Measurements from ENCODE around the gene HPCAL1. TPM values are rescaled to one million over a fixed set of nuclear protein-coding genes. Genes with fewer than 3 reads are reported as not detected.

The HPCAL1 gene
- total RNA-seq, 1 donor from 2014 or later, result 13.1 TPM

DNA sequence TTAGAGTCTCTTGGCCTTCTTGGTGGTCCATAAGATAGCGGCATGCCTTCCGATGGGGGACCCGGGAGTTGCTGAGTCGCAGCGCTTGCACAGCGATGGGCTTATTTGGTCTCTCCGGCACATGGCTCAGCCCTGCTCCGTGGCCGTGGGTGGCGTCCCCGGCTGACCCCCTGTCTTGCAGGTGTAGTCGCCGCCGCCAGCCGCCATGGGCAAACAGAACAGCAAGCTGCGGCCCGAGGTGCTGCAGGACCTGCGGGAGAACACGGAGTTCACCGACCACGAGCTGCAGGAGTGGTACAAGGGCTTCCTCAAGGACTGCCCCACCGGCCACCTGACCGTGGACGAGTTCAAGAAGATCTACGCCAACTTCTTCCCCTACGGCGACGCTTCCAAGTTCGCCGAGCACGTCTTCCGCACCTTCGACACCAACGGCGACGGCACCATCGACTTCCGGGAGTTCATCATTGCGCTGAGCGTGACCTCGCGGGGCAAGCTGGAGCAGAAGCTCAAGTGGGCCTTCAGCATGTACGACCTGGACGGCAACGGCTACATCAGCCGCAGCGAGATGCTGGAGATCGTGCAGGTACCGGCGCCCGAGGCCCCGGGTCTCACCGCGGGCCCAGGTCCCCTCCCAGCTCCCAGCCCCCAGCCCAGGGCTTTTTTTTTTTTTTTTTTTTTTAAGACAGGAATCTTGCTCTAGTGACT is 117.0 kb downstream of the HPCAL1 start:
- no peaks in the 10 kb centered on the region for H3K4me1 Mint-ChIP-seq (ENCODE audit: low read depth, unreplicated experiment)
- DNase-seq, result no peak
- H3K36me3 Mint-ChIP-seq (ENCODE audit: unreplicated experiment), result no peaks in the 10 kb centered on the region
- H3K9me3 Mint-ChIP-seq (ENCODE audit: unreplicated experiment), result peaks cover 5% of the 10 kb centered on the region
- no peak overlapping the region for H3K4me3 Mint-ChIP-seq (ENCODE audit: unreplicated experiment)
- no peaks in the 10 kb centered on the region for H3K27me3 Mint-ChIP-seq (ENCODE audit: unreplicated experiment)
- H3K27ac Mint-ChIP-seq (ENCODE audit: unreplicated experiment), result no peak overlapping the region
- TF ChIP-seq, protein P1, sequence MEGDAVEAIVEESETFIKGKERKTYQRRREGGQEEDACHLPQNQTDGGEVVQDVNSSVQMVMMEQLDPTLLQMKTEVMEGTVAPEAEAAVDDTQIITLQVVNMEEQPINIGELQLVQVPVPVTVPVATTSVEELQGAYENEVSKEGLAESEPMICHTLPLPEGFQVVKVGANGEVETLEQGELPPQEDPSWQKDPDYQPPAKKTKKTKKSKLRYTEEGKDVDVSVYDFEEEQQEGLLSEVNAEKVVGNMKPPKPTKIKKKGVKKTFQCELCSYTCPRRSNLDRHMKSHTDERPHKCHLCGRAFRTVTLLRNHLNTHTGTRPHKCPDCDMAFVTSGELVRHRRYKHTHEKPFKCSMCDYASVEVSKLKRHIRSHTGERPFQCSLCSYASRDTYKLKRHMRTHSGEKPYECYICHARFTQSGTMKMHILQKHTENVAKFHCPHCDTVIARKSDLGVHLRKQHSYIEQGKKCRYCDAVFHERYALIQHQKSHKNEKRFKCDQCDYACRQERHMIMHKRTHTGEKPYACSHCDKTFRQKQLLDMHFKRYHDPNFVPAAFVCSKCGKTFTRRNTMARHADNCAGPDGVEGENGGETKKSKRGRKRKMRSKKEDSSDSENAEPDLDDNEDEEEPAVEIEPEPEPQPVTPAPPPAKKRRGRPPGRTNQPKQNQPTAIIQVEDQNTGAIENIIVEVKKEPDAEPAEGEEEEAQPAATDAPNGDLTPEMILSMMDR (IDR thresholded peaks at IDR 0.05; ENCODE audit: partially characterized antibody, unreplicated experiment), result no peak

GRCh38 chr2:10422251-10422650 is 119.5 kb downstream of the HPCAL1 start:
- no peak overlapping the region for H3K4me3 Mint-ChIP-seq (ENCODE audit: unreplicated experiment)
- no peak for DNase-seq
- H3K4me1 Mint-ChIP-seq (ENCODE audit: low read depth, unreplicated experiment), result no peaks in the 10 kb centered on the region
- H3K9me3 Mint-ChIP-seq (ENCODE audit: unreplicated experiment), result peaks cover 6% of the 10 kb centered on the region
- no peaks in the 10 kb centered on the region for H3K27me3 Mint-ChIP-seq (ENCODE audit: unreplicated experiment)
- H3K36me3 Mint-ChIP-seq (ENCODE audit: unreplicated experiment), result no peaks in the 10 kb centered on the region
- H3K27ac Mint-ChIP-seq (ENCODE audit: unreplicated experiment), result no peak overlapping the region
- TF ChIP-seq, protein P1 (IDR thresholded peaks at IDR 0.05; ENCODE audit: partially characterized antibody, unreplicated experiment), result no peak

DNA sequence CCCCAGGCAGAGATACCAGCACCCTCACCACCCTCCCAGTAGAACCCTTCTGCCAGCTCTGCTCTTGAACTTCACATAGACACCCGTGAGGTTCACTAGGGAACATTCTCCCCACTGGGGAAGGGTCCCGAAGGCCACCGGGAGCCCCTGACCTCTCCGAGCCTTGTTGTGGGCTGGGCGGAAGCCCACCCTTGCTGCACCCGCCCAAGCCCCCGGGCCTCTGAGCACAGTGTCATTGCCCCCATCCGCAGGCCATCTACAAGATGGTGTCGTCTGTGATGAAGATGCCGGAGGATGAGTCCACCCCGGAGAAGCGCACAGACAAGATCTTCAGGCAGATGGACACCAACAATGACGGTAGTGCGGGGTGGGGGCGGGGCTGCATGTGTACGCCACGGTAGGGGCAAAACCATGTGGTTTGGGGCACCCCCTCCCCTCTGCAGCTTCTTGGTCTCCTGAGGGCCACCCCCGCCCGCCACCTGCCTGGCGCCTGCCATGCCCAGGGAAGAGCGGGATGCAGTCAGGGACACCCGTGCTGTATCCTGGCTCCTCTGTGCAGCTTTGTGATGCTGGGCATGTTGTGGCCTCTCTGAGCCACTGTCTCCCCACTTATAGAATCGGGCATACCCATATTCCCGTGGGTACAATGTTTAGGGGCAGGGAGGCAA is 120.2 kb downstream of the HPCAL1 start:
- TF ChIP-seq, protein P1 (IDR thresholded peaks at IDR 0.05; ENCODE audit: partially characterized antibody, unreplicated experiment), result no peak
- no peak overlapping the region for H3K4me3 Mint-ChIP-seq (ENCODE audit: unreplicated experiment)
- no peaks in the 10 kb centered on the region for H3K27me3 Mint-ChIP-seq (ENCODE audit: unreplicated experiment)
- DNase-seq, result no peak
- peaks cover 6% of the 10 kb centered on the region for H3K9me3 Mint-ChIP-seq (ENCODE audit: unreplicated experiment)
- H3K27ac Mint-ChIP-seq (ENCODE audit: unreplicated experiment), result no peak overlapping the region
- no peaks in the 10 kb centered on the region for H3K4me1 Mint-ChIP-seq (ENCODE audit: low read depth, unreplicated experiment)
- H3K36me3 Mint-ChIP-seq (ENCODE audit: unreplicated experiment), result no peaks in the 10 kb centered on the region

- DNase-seq, result no peak
- Mint-ChIP-seq H3K4me3 (ENCODE audit: unreplicated experiment) (no peak overlapping the region), H3K36me3 (ENCODE audit: unreplicated experiment) (no peaks in the 10 kb centered on the region), H3K9me3 (ENCODE audit: unreplicated experiment) (peaks cover 5% of the 10 kb centered on the region), H3K27ac (ENCODE audit: unreplicated experiment) (no peak overlapping the region), H3K27me3 (ENCODE audit: unreplicated experiment) (no peaks in the 10 kb centered on the region), H3K4me1 (ENCODE audit: low read depth, unreplicated experiment) (no peaks in the 10 kb centered on the region)
- TF ChIP-seq, protein P1 (IDR thresholded peaks at IDR 0.05; ENCODE audit: partially characterized antibody, unreplicated experiment), result no peak
Observed at GRCh38 chr2:10423400-10423774, 120.7 kb downstream of the HPCAL1 start.

GRCh38 chr2:10424051-10424450 is 121.3 kb downstream of the HPCAL1 start:
- Mint-ChIP-seq H3K27me3 (ENCODE audit: unreplicated experiment) (no peaks in the 10 kb centered on the region), H3K4me3 (ENCODE audit: unreplicated experiment) (no peak overlapping the region), H3K27ac (ENCODE audit: unreplicated experiment) (no peak overlapping the region), H3K36me3 (ENCODE audit: unreplicated experiment) (no peaks in the 10 kb centered on the region), H3K4me1 (ENCODE audit: low read depth, unreplicated experiment) (no peaks in the 10 kb centered on the region), H3K9me3 (ENCODE audit: unreplicated experiment) (peaks cover 3% of the 10 kb centered on the region)
- DNase-seq, result no peak
- TF ChIP-seq, protein P1 (IDR thresholded peaks at IDR 0.05; ENCODE audit: partially characterized antibody, unreplicated experiment), result no peak

Measured in glutamatergic neuron (in vitro differentiated cells).